Measurements from ENCODE around the gene CLEC16A.

Gene CLEC16A

GRCh38 chr16:11046382-11046931 lies 102.1 kb downstream of the CLEC16A start:
- TF ChIP-seq CTCF (IDR thresholded peaks at IDR 0.05; ENCODE audit: extremely low read depth, missing control alignments): no peak
- DNase-seq (ENCODE audit: low spot score): no peak

- no peak for DNase-seq (ENCODE audit: low spot score)
- TF ChIP-seq CTCF (IDR thresholded peaks at IDR 0.05; ENCODE audit: extremely low read depth, missing control alignments): no peak
Measured at GRCh38 chr16:11047057-11047456, 102.7 kb downstream of the CLEC16A start.

- no peak for DNase-seq (ENCODE audit: low spot score)
- TF ChIP-seq CTCF (IDR thresholded peaks at IDR 0.05; ENCODE audit: extremely low read depth, missing control alignments): no peak
Measured at GRCh38 chr16:11047939-11048800, 103.8 kb downstream of the CLEC16A start.

- TF ChIP-seq CTCF (IDR thresholded peaks at IDR 0.05; ENCODE audit: extremely low read depth, missing control alignments): no peak
Measured at GRCh38 chr16:11049396-11050059, 105.2 kb downstream of the CLEC16A start.

GRCh38 chr16:11050536-11050935 lies 106.2 kb downstream of the CLEC16A start:
- no peak for DNase-seq (ENCODE audit: low spot score)

More at GRCh38 chr16:11049396-11050059, 105.2 kb downstream of the CLEC16A start:
- DNase-seq (ENCODE audit: low spot score): no peak

GRCh38 chr16:11050944-11051343 lies 106.6 kb downstream of the CLEC16A start:
- no peak for DNase-seq (ENCODE audit: low spot score)

More at GRCh38 chr16:11050536-11050935, 106.2 kb downstream of the CLEC16A start:
- no peak for TF ChIP-seq CTCF (IDR thresholded peaks at IDR 0.05; ENCODE audit: extremely low read depth, missing control alignments)

More at GRCh38 chr16:11050944-11051343, 106.6 kb downstream of the CLEC16A start:
- TF ChIP-seq CTCF (IDR thresholded peaks at IDR 0.05; ENCODE audit: extremely low read depth, missing control alignments): no peak

Data from GM20000 (cell line).